ENCODE results near the gene DUSP7.

Gene DUSP7

DNA sequence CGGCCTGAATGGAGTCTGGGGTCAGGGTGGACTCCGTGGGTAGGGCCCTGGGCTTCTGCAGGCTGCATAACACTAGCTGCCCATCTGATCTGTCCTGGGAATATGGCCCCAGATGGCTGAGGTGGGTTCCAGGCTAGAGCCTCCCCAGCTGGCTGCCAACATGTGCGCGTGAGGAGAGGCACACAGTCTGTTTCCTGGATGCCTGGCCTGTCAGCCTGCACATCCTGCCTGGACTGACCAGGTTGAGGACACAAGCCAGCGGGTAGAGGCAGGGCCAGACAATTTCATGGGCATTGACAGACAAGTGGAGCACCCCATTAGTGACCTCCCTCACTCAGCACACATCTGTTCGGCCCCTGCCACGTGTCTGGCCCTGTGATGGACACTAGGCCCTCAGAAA, 30.9 kb downstream of the DUSP7 start:
- no peak overlapping the region for H3K4me3 ChIP-seq (ENCODE audit: low read depth, low read length)
- POLR2A ChIA-PET: no interaction called here
- no peak for TF ChIP-seq CTCF (IDR thresholded peaks at IDR 0.05; ENCODE audit: insufficient read depth, low read length, missing control alignments)
- no peak for DNase-seq (ENCODE audit: low read depth, low spot score)
- CTCF ChIA-PET: no interaction called here

DNA sequence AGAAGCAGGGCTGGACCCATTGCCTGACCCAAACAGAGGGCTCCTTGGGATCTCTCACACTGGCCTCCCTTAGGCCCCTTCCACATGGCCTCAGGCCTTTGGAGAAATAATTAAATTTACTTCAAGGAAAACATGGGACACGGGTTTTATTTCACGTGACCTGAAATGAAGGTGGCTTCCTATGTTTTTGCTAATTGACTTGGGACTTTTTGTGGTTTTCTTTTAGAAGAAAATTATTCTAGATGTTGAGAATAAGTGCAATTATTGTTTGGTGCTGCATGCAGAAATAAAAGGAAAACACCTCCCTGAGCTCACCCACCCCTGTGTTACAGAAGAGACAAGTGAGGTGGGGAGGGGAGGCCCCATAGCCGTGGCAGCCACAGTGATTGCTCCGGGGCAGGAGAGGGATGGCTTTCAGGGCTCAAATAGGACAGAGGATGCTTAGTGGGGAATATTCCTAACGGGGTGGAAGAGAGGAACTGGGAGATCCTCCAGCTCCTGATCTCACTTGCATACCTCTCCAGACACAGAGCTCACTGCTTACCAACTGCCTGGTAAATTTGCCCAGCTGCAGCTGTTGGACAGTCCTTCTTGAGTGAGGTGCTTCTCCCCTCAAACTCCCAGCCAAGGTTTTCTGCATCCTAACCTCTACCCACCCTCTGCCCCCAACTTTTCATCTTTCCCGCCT, 31.5 kb downstream of the DUSP7 start:
- ChIA-PET CTCF (no interaction called here), POLR2A (no interaction called here)
- no peak for TF ChIP-seq CTCF (IDR thresholded peaks at IDR 0.05; ENCODE audit: insufficient read depth, low read length, missing control alignments)
- no peak for DNase-seq (ENCODE audit: low read depth, low spot score)
- H3K4me3 ChIP-seq (ENCODE audit: low read depth, low read length): no peak overlapping the region

DNA sequence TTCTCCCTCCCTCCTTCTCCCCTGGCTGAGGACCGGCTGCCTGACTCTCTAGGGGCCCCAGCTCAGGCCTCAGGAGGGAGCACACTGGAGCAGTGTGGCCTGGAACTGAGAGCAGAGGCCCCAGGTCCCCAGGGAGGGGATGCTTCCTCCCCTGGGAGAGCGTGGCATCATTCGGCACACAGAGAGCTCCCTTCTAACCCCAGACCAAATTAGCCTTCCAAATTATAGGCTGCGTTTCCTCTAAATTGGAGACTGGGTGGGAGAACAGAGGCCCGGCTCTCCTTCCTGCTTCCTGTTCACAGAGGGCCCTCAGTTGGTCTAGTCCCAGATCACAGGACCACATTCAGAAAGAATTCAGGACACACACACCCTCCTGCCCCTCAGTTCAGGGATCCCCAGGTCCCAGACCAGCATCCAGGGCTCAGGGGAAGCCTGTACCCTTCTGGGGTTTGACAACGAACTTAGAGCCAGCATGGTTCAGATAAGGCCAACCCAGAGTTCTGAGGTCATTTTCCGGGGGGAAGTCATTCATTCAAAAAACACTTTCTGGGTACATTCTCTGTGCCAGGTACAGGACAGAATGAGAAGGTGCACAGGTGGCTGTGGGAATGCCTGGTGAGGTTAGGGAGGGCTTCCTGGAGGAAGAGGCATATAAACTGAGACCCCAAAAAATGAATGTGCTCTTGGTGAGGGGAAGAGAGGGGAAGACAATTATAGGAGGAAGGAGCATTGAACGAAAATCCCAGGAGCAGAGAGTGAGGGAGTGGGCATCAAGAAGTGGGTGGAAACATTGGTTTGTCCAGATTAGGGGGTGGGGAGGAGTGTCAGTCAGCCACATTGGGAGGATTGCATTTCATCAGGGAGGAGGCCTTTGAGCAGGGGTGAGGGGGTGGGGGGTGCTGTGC, 32.3 kb downstream of the DUSP7 start:
- H3K4me3 ChIP-seq (ENCODE audit: low read depth, low read length): no peak overlapping the region
- no peak for DNase-seq (ENCODE audit: low read depth, low spot score)
- no peak for TF ChIP-seq CTCF (IDR thresholded peaks at IDR 0.05; ENCODE audit: insufficient read depth, low read length, missing control alignments)
- ChIA-PET CTCF (interaction anchor here (0.9 to 3.1 kb wide), 9 partner anchors 11 to 119 kb away, joined by 3 to 21 read pairs (median 5); partner anchors contain the start of gene ABHD14B), POLR2A (interaction anchor here (1.6 kb wide), 1 partner anchor 28 kb away, joined by 6 read pairs; the partner anchor contains the start of gene RPL29)

GRCh38 chr3:52023101-52023770, 33.1 kb downstream of the DUSP7 start:
- CTCF ChIA-PET: interaction anchor here (0.6 to 3.1 kb wide), 18 partner anchors 8 to 230 kb away, joined by 3 to 21 read pairs (median 4); partner anchors contain the start of genes ABHD14B and DUSP7
- TF ChIP-seq CTCF (IDR thresholded peaks at IDR 0.05; ENCODE audit: insufficient read depth, low read length, missing control alignments): no peak
- DNase-seq (ENCODE audit: low read depth, low spot score): no peak
- POLR2A ChIA-PET: interaction anchor here (0.6 to 1.6 kb wide), 4 partner anchors 17 to 27 kb away, joined by 3 to 6 read pairs (median 4); partner anchors contain the start of gene RPL29
- no peak overlapping the region for H3K4me3 ChIP-seq (ENCODE audit: low read depth, low read length)

DNA sequence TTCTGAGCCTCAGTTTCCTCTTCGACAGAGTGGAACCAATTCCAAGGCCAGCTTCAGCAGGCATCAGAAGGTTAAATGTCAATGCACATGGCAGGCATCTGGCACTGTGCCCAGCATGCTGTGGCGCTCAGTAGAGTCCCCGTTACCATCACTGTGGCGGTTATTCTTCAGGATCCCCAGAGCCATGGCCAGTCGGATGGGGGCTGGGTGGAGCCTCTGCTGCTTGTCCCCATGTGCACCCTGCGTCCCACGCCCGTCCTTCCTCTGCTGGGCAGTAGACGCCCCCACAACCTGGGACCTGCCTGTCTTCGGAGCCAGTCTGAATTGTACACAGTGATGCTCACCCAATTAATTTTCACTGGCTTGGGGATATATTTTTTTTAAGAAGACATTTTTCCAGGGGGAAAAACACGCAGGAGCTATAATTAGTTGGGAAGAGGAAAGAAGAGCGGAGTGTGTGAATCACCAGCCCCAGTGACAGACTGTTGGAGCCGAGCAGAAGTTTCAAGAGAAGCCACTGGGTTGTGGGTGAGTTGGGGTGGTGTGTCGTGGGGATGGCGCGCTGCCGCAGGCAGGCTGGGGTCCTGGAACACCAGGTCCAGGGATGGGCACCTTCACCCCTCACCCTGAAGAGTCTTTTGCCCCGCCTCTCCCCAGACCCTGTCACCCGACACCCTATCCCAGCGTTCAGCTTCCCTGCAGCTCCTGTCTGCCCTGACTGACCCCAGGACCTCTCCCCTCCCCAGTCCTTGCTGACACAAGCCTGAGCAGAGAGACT, 33.9 kb downstream of the DUSP7 start:
- POLR2A ChIA-PET: interaction anchor here (0.6 to 1.6 kb wide), 5 partner anchors 17 to 27 kb away, joined by 3 to 6 read pairs (median 4); partner anchors contain the start of gene RPL29
- no peak for TF ChIP-seq CTCF (IDR thresholded peaks at IDR 0.05; ENCODE audit: insufficient read depth, low read length, missing control alignments)
- no peak overlapping the region for H3K4me3 ChIP-seq (ENCODE audit: low read depth, low read length)
- CTCF ChIA-PET: interaction anchor here (0.6 to 3.1 kb wide), 21 partner anchors 9 to 231 kb away, joined by 3 to 21 read pairs (median 4); partner anchors contain the start of genes ABHD14B and DUSP7
- DNase-seq (ENCODE audit: low read depth, low spot score): no peak
